ENCODE measurements around the gene TMEM33. TPM values are rescaled to one million over a fixed set of nuclear protein-coding genes. Genes with fewer than 3 reads are reported as not detected.
"Not testable (repeated sequence)": the region's sequence is repeated elsewhere in the genome, so short reads cannot be mapped to it uniquely, and the experiment has no call there.

Gene TMEM33
- total RNA-seq, 1 experiment from 2014 or later = 104 TPM

GRCh38 chr4:41912546-41912945 lies 22.7 kb upstream of the TMEM33 start:
- H3K9me3 ChIP-seq (ENCODE audit: low read depth, low read length, poor library complexity, severe bottlenecking) = no peaks in the 10 kb centered on the region
- H3K27me3 ChIP-seq (replicated peaks; ENCODE audit: insufficient read depth, low read depth, low read length, poor library complexity) = no peaks in the 10 kb centered on the region
- H3K27ac ChIP-seq (ENCODE audit: low read depth, low read length, poor library complexity, severe bottlenecking) = no peak overlapping the region
- ChIA-PET POLR2A (ENCODE audit: low non-redundant PET) (no interaction called here), CTCF (no interaction called here)
- intact Hi-C loops (cut with micrococcal nuclease; ENCODE audit: unreplicated experiment) = no loop called here
- TF ChIP-seq, protein P1, sequence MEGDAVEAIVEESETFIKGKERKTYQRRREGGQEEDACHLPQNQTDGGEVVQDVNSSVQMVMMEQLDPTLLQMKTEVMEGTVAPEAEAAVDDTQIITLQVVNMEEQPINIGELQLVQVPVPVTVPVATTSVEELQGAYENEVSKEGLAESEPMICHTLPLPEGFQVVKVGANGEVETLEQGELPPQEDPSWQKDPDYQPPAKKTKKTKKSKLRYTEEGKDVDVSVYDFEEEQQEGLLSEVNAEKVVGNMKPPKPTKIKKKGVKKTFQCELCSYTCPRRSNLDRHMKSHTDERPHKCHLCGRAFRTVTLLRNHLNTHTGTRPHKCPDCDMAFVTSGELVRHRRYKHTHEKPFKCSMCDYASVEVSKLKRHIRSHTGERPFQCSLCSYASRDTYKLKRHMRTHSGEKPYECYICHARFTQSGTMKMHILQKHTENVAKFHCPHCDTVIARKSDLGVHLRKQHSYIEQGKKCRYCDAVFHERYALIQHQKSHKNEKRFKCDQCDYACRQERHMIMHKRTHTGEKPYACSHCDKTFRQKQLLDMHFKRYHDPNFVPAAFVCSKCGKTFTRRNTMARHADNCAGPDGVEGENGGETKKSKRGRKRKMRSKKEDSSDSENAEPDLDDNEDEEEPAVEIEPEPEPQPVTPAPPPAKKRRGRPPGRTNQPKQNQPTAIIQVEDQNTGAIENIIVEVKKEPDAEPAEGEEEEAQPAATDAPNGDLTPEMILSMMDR (conservative IDR thresholded peaks at IDR 0.05; ENCODE audit: low read depth, low read length) = no peak
- TF ChIP-seq EZH2 (IDR thresholded peaks at IDR 0.05; ENCODE audit: borderline replicate concordance, low read depth, low read length, poor library complexity, severe bottlenecking) = no peak
- no peaks in the 10 kb centered on the region for H3K36me3 ChIP-seq (ENCODE audit: insufficient read depth, low read length, poor library complexity, severe bottlenecking)
- BruUV-seq (replicated peaks) = no TSS peak
- no peak overlapping the region for H3K4me3 ChIP-seq (ENCODE audit: low read depth, low read length, poor library complexity, severe bottlenecking)
- H3K4me1 ChIP-seq (ENCODE audit: insufficient read depth, low read length, poor library complexity, severe bottlenecking) = no peaks in the 10 kb centered on the region
- DNase-seq (ENCODE audit: low spot score) = no peak

- no peaks in the 10 kb centered on the region for H3K36me3 ChIP-seq (ENCODE audit: insufficient read depth, low read length, poor library complexity, severe bottlenecking)
- peak; percentile 12 for DNase-seq (ENCODE audit: low spot score)
- ChIA-PET CTCF (interaction anchor here (0.7 kb wide), 1 partner anchor 607 kb away, joined by 11 read pairs; no protein-coding TSS in a partner anchor), POLR2A (ENCODE audit: low non-redundant PET) (no interaction called here)
- TF ChIP-seq, protein P1 (conservative IDR thresholded peaks at IDR 0.05; ENCODE audit: low read depth, low read length) = no peak
- TF ChIP-seq EZH2 (IDR thresholded peaks at IDR 0.05; ENCODE audit: borderline replicate concordance, low read depth, low read length, poor library complexity, severe bottlenecking) = no peak
- intact Hi-C loops (cut with micrococcal nuclease; ENCODE audit: unreplicated experiment) = no loop called here
- no peak overlapping the region for H3K27ac ChIP-seq (ENCODE audit: low read depth, low read length, poor library complexity, severe bottlenecking)
- H3K4me1 ChIP-seq (ENCODE audit: insufficient read depth, low read length, poor library complexity, severe bottlenecking) = no peaks in the 10 kb centered on the region
- H3K27me3 ChIP-seq (replicated peaks; ENCODE audit: insufficient read depth, low read depth, low read length, poor library complexity) = no peaks in the 10 kb centered on the region
- H3K9me3 ChIP-seq (ENCODE audit: low read depth, low read length, poor library complexity, severe bottlenecking) = no peaks in the 10 kb centered on the region
- no peak overlapping the region for H3K4me3 ChIP-seq (ENCODE audit: low read depth, low read length, poor library complexity, severe bottlenecking)
- BruUV-seq (replicated peaks) = no TSS peak
Measured at GRCh38 chr4:41913509-41913908, 21.7 kb upstream of the TMEM33 start.

GRCh38 chr4:41918278-41918677 lies 17.0 kb upstream of the TMEM33 start:
- no peak overlapping the region for H3K4me3 ChIP-seq (ENCODE audit: low read depth, low read length, poor library complexity, severe bottlenecking)
- no peaks in the 10 kb centered on the region for H3K4me1 ChIP-seq (ENCODE audit: insufficient read depth, low read length, poor library complexity, severe bottlenecking)
- CTCF ChIA-PET = no interaction called here
- TF ChIP-seq EZH2 (IDR thresholded peaks at IDR 0.05; ENCODE audit: borderline replicate concordance, low read depth, low read length, poor library complexity, severe bottlenecking) = no peak
- TF ChIP-seq, protein P1 (conservative IDR thresholded peaks at IDR 0.05; ENCODE audit: low read depth, low read length) = no peak
- no peak overlapping the region for H3K27ac ChIP-seq (ENCODE audit: low read depth, low read length, poor library complexity, severe bottlenecking)
- no peaks in the 10 kb centered on the region for H3K36me3 ChIP-seq (ENCODE audit: insufficient read depth, low read length, poor library complexity, severe bottlenecking)
- H3K9me3 ChIP-seq (ENCODE audit: low read depth, low read length, poor library complexity, severe bottlenecking) = no peaks in the 10 kb centered on the region
- intact Hi-C loops (cut with micrococcal nuclease; ENCODE audit: unreplicated experiment) = no loop called here
- no TSS peak for BruUV-seq (replicated peaks)
- POLR2A ChIA-PET (ENCODE audit: low non-redundant PET) = interaction anchor here (0.6 kb wide), 1 partner anchor 17 kb away, joined by 4 read pairs; the partner anchor contains the start of gene TMEM33
- H3K27me3 ChIP-seq (replicated peaks; ENCODE audit: insufficient read depth, low read depth, low read length, poor library complexity) = no peaks in the 10 kb centered on the region
- no peak for DNase-seq (ENCODE audit: low spot score)

DNA sequence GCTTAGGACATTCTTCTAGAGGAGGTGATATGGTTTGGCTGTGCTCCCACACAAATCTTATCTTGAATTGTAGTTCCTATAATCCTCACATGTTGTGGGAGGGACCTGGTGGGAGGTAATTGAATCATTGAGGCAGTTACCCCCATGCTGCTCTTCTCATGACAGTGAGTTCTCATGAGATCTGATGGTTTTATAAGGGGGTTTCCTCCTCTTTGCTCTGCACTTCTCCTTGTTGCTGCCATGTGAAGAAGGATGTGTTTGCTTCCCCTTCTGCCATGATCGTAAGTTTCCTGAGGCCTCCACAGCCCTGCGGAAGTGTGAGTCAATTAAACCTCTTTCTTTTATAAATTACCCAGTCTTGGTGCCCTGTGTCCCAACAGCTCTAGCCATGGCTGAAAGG lies 14.8 kb upstream of the TMEM33 start:
- not testable (repeated sequence) for DNase-seq (ENCODE audit: low spot score)

More for the DNA sequence above, 14.8 kb upstream of the TMEM33 start:
- H3K4me1 ChIP-seq (ENCODE audit: insufficient read depth, low read length, poor library complexity, severe bottlenecking); H3K27ac ChIP-seq (ENCODE audit: low read depth, low read length, poor library complexity, severe bottlenecking); intact Hi-C loops (cut with micrococcal nuclease; ENCODE audit: unreplicated experiment); H3K27me3 ChIP-seq (replicated peaks; ENCODE audit: insufficient read depth, low read depth, low read length, poor library complexity); BruUV-seq (replicated peaks); POLR2A ChIA-PET (ENCODE audit: low non-redundant PET); H3K9me3 ChIP-seq (ENCODE audit: low read depth, low read length, poor library complexity, severe bottlenecking); CTCF ChIA-PET; H3K36me3 ChIP-seq (ENCODE audit: insufficient read depth, low read length, poor library complexity, severe bottlenecking); H3K4me3 ChIP-seq (ENCODE audit: low read depth, low read length, poor library complexity, severe bottlenecking): not testable (repeated sequence)

Data from A673 (cell line).